GM12878 (cell line): ENCODE data around the gene IGFLR1. TPM values are rescaled to one million over a fixed set of nuclear protein-coding genes. Genes with fewer than 3 reads are reported as not detected.

Experiments
- ATAC-seq: fragments of 200-7000 bp; cut with Tn5 transposase; 3 replicates; pipeline ENCODE4 v1.9.1; 2020; ENCODE audit warnings: mild to moderate bottlenecking, moderate library complexity
- BruUV-seq: library from RNA; stranded (reverse); fragments of 400-500 nt; replicated peaks from 2 replicates; lab custom pipeline; 2021; lab: Mats Ljungman, UMichigan
- CTCF ChIA-PET: fragments of 300-600 bp; sonication (Branson Sonifier 250); formaldehyde crosslinking; extraction: SDS; loops from one replicate; lab custom pipeline; 2021; ENCODE audit warnings: inconsistent platforms; lab: Yijun Ruan, JAX
- POLR2A ChIA-PET: fragments of 350-600 bp; formaldehyde crosslinking; extraction: SDS; loops from one replicate; lab custom pipeline; 2021; ENCODE audit warnings: inconsistent platforms; lab: Charles Lee
- RAD21 ChIA-PET: fragments of 300-600 bp; sonication (Branson Sonifier 250); formaldehyde crosslinking; loops from one replicate; lab custom pipeline; 2023; ENCODE audit warnings: antibody characterized with exemption; ENCODE audit not compliant: unreplicated experiment; lab: Charles Lee
- SMC1A ChIA-PET: fragments of 300-600 bp; sonication (Branson Sonifier 250); formaldehyde crosslinking; loops from one replicate; lab custom pipeline; 2023; ENCODE audit not compliant: unreplicated experiment, uncharacterized antibody; lab: Charles Lee
- DNase-seq: peaks from one replicate; pipeline ENCODE4 v3.0.0-alpha.2; 2011; ENCODE audit warnings: low read depth, low spot score
- FAIRE-seq: peaks from 3 replicates; lab custom pipeline; 2011; peaks lifted over from hg19 to GRCh38; lab: Jason Lieb, UNC
- H2AFZ ChIP-seq: 2 replicates; pipeline ENCODE4 v1.6.0; 2011; ENCODE audit warnings: low read depth, low read length, control low read depth; ENCODE audit not compliant: control insufficient read depth
- H3K27ac ChIP-seq: 2 replicates; pipeline ENCODE4 v1.5.1; 2011; ENCODE audit warnings: control low read depth; ENCODE audit not compliant: control insufficient read depth, insufficient read depth
- H3K27me3 ChIP-seq, 2 experiments: replicated peaks in 1 of 2; 2 replicates each; pipeline versions ENCODE4 v1.6.0 to v1.6.1; 2011; ENCODE audit warnings: low read length in 1 of 2; ENCODE audit not compliant: control insufficient read depth in 2 of 2, insufficient read depth in 2 of 2
- H3K36me3 ChIP-seq, 2 experiments: 2 replicates each; pipeline ENCODE4 v1.5.1; 2011; ENCODE audit warnings: low read length in 1 of 2; ENCODE audit not compliant: control insufficient read depth in 2 of 2, insufficient read depth in 2 of 2
- H3K4me1 ChIP-seq: 2 replicates; pipeline ENCODE4 v1.6.1; 2011; ENCODE audit warnings: mild to moderate bottlenecking, low read length, moderate library complexity, mixed read lengths; ENCODE audit not compliant: control insufficient read depth, insufficient read depth
- H3K4me2 ChIP-seq: 2 replicates; pipeline ENCODE4 v1.6.0; 2011; ENCODE audit warnings: control low read depth; ENCODE audit not compliant: control insufficient read depth, insufficient read depth
- H3K4me3 ChIP-seq: fragments of 200-600 bp; sonication (generic); 2 replicates; pipeline ENCODE4 v1.5.1; 2016
- H3K79me2 ChIP-seq: 2 replicates; pipeline ENCODE4 v1.6.0; 2011; ENCODE audit warnings: low read length; ENCODE audit not compliant: control insufficient read depth, insufficient read depth
- H3K9ac ChIP-seq: 2 replicates; pipeline ENCODE4 v1.8.0; 2011; ENCODE audit warnings: low read length, control low read depth, mixed read lengths; ENCODE audit not compliant: control insufficient read depth, insufficient read depth
- H3K9me3 ChIP-seq: replicated peaks from 3 replicates; pipeline ENCODE4 v1.5.1; 2011; ENCODE audit warnings: mild to moderate bottlenecking, low read length; ENCODE audit not compliant: control insufficient read depth, insufficient read depth
- H4K20me1 ChIP-seq: 2 replicates; pipeline ENCODE4 v1.6.0; 2011; ENCODE audit not compliant: control insufficient read depth, insufficient read depth
- BRCA1 ChIP-seq: IDR thresholded peaks from 2 replicates; pipeline ENCODE4 v1.6.1; 2011; ENCODE audit warnings: low read depth, low read length, improper control_type of control experiment
- CHD4 ChIP-seq: fragments of 200-600 bp; sonication (generic); IDR thresholded peaks from 2 replicates; pipeline ENCODE4 v1.6.1; 2016; ENCODE audit warnings: mild to moderate bottlenecking
- KLF5 ChIP-seq: fragments of 450-650 bp; IDR thresholded peaks from 2 replicates; pipeline ENCODE4 v1.6.1; 2014; ENCODE audit warnings: mild to moderate bottlenecking; ENCODE audit not compliant: partially characterized antibody
- MXI1 ChIP-seq: fragments of 150-350 bp; IDR thresholded peaks from 2 replicates; pipeline ENCODE4 v1.6.1; 2011; ENCODE audit warnings: low read depth, mild to moderate bottlenecking, inconsistent platforms, low read length, improper control_type of control experiment
- TARDBP ChIP-seq: IDR thresholded peaks from 2 replicates; pipeline ENCODE4 v1.6.1; 2016; ENCODE audit warnings: borderline replicate concordance
- WGBS: methylation state at CpG from one replicate; pipeline ENCODE4 v1.1.6; 2016; ENCODE audit warnings: low lambda C conversion rate; ENCODE audit not compliant: insufficient replicate concordance, insufficient coverage; ENCODE audit errors: missing lambda C conversion rate; 5-methylcytosine and 5-hydroxymethylcytosine counted together
- in situ Hi-C: fragments of 300-500 bp; cut with MboI; formaldehyde crosslinking; loops from 9 replicates; pipeline ENCODE4 v1.14.3; 2018; ENCODE audit warnings: mixed read lengths
- intact Hi-C: fragments of 100-400 bp; cut with micrococcal nuclease; formaldehyde crosslinking; loops from one replicate; pipeline ENCODE4 v1.14.2; 2022; ENCODE audit not compliant: unreplicated experiment
- polyA plus RNA-seq, 11 experiments: library from polyadenylated mRNA; depleted of rRNA in 4 of 11; unstranded in 6 of 11; stranded (reverse) in 5 of 11; fragments of >200 nt; fragmentation: Nextera tagmentation in 4 of 11; fragmentation: Illumina TruSeq in 1 of 11; extraction: Ambion mirVana in 4 of 11; extraction: Trizol in 1 of 11; gene quantifications; 1 replicate in 1 of 11; 2 replicates in 10 of 11; pipeline versions ENCODE4 v1.2.1 to v1.2.3, GENCODE V29; 2011 to 2016; ENCODE audit warnings: inconsistent platforms in 2 of 11, missing spikeins in 2 of 11, low read depth in 1 of 11
- total RNA-seq, 4 experiments: library from RNA; depleted of rRNA in 3 of 4; stranded (reverse); fragments of >200 nt in 3 of 4; fragmentation: Illumina TruSeq in 1 of 4; extraction: Trizol in 1 of 4; gene quantifications; 2 replicates each; pipeline versions ENCODE4 v1.2.1 to v1.2.3, GENCODE V29; 2013 to 2021
- TF ChIP-seq, protein P1 (sequence below): fragments of 150-350 bp; IDR thresholded peaks from 2 replicates; pipeline ENCODE4 v1.6.1; 2014; ENCODE audit warnings: mild to moderate bottlenecking, low read depth, low read length

IGFLR1 gene
- total and polyA plus RNA-seq, 10 of the 15 experiments (the other 5 are each of a cell fraction or from before 2014, with no cell fraction given), result 2.5 to 39.9 (median 24.8) TPM

GRCh38 chr19:35777961-35778360 is 35.7 kb upstream of the IGFLR1 start:
- H3K4me1 ChIP-seq, result no peaks in the 10 kb centered on the region
- POLR2A ChIA-PET, result no interaction called here
- H2AFZ ChIP-seq, result no peak overlapping the region
- RAD21 ChIA-PET, result interaction anchor here (1.3 kb wide), 1 partner anchor 30 kb away, joined by 3 read pairs; the partner anchor contains the start of gene LIN37
- H3K4me3 ChIP-seq, result no peak overlapping the region
- FAIRE-seq, result no peak
- H3K9ac ChIP-seq, result no peak overlapping the region
- intact Hi-C loops (no loop called here), in situ Hi-C loops (no loop called here)
- no peaks in the 10 kb centered on the region; a peak in 1 of 4 replicates for H3K36me3 ChIP-seq
- no TSS peak for BruUV-seq
- no peaks in the 10 kb centered on the region for H3K79me2 ChIP-seq
- no peak overlapping the region for H3K4me2 ChIP-seq
- no peak for DNase-seq
- no peak overlapping the region for H3K27ac ChIP-seq
- SMC1A ChIA-PET, result no interaction called here
- H3K9me3 ChIP-seq, result no peaks in the 10 kb centered on the region
- TF ChIP-seq KLF5, result no peak
- TF ChIP-seq TARDBP, result no peak
- TF ChIP-seq MXI1, result no peak
- TF ChIP-seq, protein P1, sequence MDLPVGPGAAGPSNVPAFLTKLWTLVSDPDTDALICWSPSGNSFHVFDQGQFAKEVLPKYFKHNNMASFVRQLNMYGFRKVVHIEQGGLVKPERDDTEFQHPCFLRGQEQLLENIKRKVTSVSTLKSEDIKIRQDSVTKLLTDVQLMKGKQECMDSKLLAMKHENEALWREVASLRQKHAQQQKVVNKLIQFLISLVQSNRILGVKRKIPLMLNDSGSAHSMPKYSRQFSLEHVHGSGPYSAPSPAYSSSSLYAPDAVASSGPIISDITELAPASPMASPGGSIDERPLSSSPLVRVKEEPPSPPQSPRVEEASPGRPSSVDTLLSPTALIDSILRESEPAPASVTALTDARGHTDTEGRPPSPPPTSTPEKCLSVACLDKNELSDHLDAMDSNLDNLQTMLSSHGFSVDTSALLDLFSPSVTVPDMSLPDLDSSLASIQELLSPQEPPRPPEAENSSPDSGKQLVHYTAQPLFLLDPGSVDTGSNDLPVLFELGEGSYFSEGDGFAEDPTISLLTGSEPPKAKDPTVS, result no peak
- no peak for TF ChIP-seq BRCA1
- TF ChIP-seq CHD4, result no peak
- CTCF ChIA-PET, result no interaction called here
- H4K20me1 ChIP-seq, result no peaks in the 10 kb centered on the region
- no peaks in the 10 kb centered on the region for H3K27me3 ChIP-seq
- no peak for ATAC-seq
- WGBS, result 67% methylated on average over 7 of the region's 7 CpGs
